BE2C (cell line): ENCODE results near the gene GPN2.
A peak's percentile ranks its signal among the peaks of the same experiment; 100 is the strongest.

Source experiments
- DNase-seq: peaks from one replicate; pipeline ENCODE4 v3.0.0-alpha.2; 2020
- H3K27me3 ChIP-seq: fragments of 250-450 bp; sonication (Bioruptor Pico); 2 replicates; pipeline ENCODE4 v1.5.1; 2020; ENCODE audit warnings: mild to moderate bottlenecking
- H3K36me3 ChIP-seq: fragments of 250-450 bp; sonication (Bioruptor Pico); 2 replicates; pipeline ENCODE4 v1.5.1; 2020; ENCODE audit warnings: mild to moderate bottlenecking
- H3K4me1 ChIP-seq: fragments of 250-450 bp; sonication (Bioruptor Pico); 2 replicates; pipeline ENCODE4 v1.5.1; 2020
- H3K4me3 ChIP-seq: 2 replicates; pipeline ENCODE4 v1.5.1; 2011; ENCODE audit warnings: low read depth, low read length
- H3K9me3 ChIP-seq: fragments of 250-450 bp; sonication (Bioruptor Pico); 2 replicates; pipeline ENCODE4 v1.5.1; 2020
- TF ChIP-seq, protein P1 (sequence below): IDR thresholded peaks from 2 replicates; pipeline ENCODE4 v1.5.1; 2012; ENCODE audit warnings: mild to moderate bottlenecking, low read depth, low read length

Gene GPN2

DNA sequence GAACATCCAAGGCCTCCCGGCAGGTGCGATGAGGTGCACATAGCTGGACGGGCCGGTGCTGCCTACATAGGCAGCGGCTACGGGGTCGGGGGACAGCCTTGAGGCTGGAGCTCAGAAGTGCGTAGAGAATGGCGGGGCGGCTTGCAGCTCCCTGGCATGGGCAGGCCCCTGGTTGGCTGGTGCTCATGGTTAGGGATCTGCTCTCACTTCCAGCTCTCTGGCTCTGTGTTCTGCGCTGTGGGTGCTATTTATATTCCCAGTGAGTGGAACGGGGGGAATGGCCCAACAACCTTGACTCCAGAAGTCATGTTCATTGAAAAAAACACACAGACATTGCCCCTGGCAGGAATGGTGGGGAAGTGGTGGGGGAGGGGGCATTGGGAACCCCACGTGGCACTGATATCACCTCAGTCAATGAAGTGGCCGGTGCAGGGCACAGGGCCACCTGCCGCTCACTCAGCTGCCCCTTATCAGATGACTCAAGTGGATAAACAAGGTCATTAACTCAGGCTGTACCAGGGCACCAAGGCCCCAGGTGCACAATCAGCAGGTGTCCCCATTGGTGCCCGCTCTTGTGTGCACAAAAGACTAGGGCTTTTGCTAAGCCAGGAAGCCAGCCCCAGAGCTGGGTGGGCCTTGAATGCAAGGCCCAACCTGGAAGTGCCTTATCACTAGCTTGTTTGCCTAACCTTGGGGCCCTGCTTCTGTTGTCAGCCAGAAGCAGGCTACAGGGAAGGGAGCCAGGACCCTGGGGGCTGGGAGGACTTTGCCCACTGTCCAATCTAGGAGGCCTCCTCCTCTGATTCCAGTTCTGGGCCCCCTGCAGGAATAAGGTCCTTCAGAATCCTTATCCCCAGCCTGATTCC, 23.9 kb upstream of the GPN2 start, which contains the start of gene NR0B2:
TSS of gene NR0B2 (minus strand) at position 222 of the 866 bp plus-strand sequence. CDS start at position 187, 35 bp downstream.
- Histone ChIP-seq H3K9me3 (no peaks in the 10 kb centered on the region), H3K4me1 (peaks cover 8% of the 10 kb centered on the region), H3K4me3 (no peak within 1 kb of the TSS), H3K27me3 (no peaks in the 10 kb centered on the region), H3K36me3 (no peaks in the 10 kb centered on the region)
- TF ChIP-seq, protein P1, sequence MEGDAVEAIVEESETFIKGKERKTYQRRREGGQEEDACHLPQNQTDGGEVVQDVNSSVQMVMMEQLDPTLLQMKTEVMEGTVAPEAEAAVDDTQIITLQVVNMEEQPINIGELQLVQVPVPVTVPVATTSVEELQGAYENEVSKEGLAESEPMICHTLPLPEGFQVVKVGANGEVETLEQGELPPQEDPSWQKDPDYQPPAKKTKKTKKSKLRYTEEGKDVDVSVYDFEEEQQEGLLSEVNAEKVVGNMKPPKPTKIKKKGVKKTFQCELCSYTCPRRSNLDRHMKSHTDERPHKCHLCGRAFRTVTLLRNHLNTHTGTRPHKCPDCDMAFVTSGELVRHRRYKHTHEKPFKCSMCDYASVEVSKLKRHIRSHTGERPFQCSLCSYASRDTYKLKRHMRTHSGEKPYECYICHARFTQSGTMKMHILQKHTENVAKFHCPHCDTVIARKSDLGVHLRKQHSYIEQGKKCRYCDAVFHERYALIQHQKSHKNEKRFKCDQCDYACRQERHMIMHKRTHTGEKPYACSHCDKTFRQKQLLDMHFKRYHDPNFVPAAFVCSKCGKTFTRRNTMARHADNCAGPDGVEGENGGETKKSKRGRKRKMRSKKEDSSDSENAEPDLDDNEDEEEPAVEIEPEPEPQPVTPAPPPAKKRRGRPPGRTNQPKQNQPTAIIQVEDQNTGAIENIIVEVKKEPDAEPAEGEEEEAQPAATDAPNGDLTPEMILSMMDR = no peak
- DNase-seq = peak; percentile 57

DNA sequence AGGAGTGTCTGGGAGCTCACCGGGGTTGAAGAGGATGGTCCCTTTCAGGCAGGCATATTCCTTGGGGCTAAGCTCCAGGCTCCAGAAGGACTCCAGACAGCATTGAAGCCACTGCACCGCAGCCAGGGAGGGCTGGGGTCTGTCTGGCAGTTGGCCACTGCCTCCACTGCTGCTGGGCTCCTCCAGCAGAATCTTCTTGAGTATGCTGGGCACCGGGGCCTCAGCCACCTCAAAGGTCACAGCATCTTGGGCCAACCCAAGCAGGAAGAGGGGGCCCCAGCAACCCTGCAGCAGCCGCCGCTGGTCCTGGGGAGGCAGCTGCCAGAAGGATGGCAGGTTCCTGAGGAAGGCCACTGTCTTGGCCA, 23.3 kb upstream of the GPN2 start:
- H3K4me3 ChIP-seq = no peak overlapping the region
- no peak for DNase-seq
- TF ChIP-seq, protein P1 = no peak

DNA sequence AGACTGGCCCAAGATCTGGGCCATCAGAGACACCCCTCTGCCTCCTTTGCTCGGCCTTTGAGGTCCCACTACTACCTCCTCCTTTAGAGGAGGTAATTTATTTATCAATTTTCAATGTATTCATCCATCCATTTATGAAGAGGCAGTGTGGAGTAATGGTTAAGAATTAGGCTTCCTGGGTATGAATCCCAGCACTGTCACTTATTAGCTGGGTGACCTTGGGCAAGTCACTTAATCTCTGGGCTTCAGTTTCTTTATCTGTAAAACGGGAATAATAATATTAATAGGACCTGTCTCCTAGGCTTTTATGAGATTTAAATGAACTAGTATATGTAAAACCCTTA, 22.0 kb upstream of the GPN2 start:
- H3K4me1 ChIP-seq = peaks cover 8% of the 10 kb centered on the region
- H3K36me3 ChIP-seq = no peaks in the 10 kb centered on the region
- H3K9me3 ChIP-seq = no peaks in the 10 kb centered on the region
- H3K27me3 ChIP-seq = no peaks in the 10 kb centered on the region
- H3K4me3 ChIP-seq = no peak overlapping the region
- TF ChIP-seq, protein P1 = no peak
- no peak for DNase-seq

More for the DNA sequence above, 23.3 kb upstream of the GPN2 start:
- no peaks in the 10 kb centered on the region for H3K27me3 ChIP-seq
- H3K36me3 ChIP-seq = no peaks in the 10 kb centered on the region
- no peaks in the 10 kb centered on the region for H3K9me3 ChIP-seq
- peaks cover 8% of the 10 kb centered on the region for H3K4me1 ChIP-seq

DNA sequence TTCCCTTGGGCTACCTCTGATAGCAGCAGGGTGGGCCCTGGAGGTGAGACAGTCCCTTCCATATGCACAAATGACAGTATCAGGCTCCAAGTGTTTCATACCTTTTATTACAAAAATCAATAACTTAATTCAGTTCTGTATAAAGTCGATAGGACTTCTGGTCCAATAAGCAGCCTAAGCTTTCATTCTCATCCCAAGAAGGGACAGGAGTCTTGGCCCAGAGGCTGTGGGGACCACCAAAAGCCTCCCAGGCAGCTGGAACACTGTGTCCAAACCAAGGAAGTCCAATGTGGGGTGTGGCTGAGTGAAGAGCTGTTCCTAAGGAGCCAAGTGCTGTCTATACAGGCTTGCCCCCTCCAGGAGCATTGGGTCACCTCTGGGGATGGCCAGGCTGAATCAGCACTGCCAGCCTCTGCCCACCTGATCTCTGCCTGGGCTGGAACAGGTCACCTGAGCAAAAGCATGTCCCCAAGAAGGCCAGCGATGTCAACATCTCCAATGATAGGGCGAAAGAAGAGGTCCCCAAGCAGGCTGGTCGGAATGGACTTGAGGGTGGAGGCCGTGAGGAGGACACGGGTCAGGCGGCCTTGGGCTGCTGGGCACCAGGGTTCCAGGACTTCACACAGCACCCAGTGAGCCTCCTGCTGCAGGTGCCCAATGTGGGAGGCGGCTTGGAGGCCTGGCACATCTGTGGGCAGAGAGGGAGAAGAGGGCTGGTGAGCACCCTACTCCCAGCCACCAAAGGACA, 21.5 kb upstream of the GPN2 start:
- Histone ChIP-seq H3K9me3 (no peaks in the 10 kb centered on the region), H3K27me3 (no peaks in the 10 kb centered on the region), H3K4me3 (no peak overlapping the region), H3K4me1 (peaks cover 8% of the 10 kb centered on the region), H3K36me3 (no peaks in the 10 kb centered on the region)
- DNase-seq = no peak
- TF ChIP-seq, protein P1 = no peak

DNA sequence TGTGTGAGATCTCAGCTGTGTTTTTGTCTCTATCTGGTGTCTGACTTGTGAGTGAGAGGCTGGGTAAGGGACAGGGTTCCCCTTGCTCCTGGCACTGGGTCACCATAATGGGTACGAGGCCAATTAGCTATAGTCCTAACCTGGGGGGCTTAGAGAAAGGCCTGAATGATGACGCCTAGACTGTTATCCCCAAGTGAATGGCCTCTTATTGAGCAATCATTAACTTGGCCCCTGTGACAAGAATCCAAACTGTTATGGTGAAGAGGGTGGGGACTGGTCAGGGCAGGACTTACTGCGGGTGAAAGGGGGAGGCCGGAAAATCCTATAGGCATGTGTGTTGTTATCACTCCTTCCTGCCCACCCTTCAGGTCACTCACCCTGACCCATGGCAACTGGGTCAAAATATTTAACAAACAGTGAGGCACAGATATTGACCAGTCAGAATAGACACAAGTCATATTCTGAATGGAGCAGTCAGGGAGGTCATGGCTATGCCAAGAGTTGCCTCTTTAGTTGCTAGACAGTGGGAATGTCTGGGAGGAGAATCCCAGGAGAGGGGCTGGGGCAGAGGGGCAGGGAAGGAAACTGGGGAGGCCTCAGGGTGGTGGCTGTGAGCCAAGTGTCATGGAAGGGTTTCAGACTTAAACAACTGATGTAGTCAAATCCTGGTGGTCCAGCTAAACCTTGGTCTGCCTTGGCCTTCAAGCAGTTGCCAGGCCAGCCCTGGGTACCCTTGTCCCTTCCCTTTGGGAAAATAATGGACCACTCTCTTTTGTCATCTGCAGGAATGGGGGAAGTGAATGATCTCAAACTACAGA, 20.5 kb upstream of the GPN2 start:
- Histone ChIP-seq H3K4me3 (no peak overlapping the region), H3K9me3 (no peaks in the 10 kb centered on the region), H3K4me1 (peaks cover 8% of the 10 kb centered on the region), H3K36me3 (no peaks in the 10 kb centered on the region), H3K27me3 (no peaks in the 10 kb centered on the region)
- TF ChIP-seq, protein P1 = no peak
- DNase-seq = no peak
